A673 (cell line): ENCODE measurements around the gene COX5B. TPM values are rescaled to one million over a fixed set of nuclear protein-coding genes. Genes with fewer than 3 reads are reported as not detected.
"Not testable (repeated sequence)": the region's sequence is repeated elsewhere in the genome, so short reads cannot be mapped to it uniquely, and the experiment has no call there.

Source experiments
- BruUV-seq: library from RNA; stranded (reverse); fragments of 400-500 nt; replicated peaks from 2 replicates; lab custom pipeline; 2021; lab: Mats Ljungman, UMichigan
- CTCF ChIA-PET: fragments of 300-600 bp; sonication (Branson Sonifier 250); formaldehyde crosslinking; loops from one replicate; lab custom pipeline; 2022; ENCODE audit warnings: antibody characterized with exemption; lab: Charles Lee
- POLR2A ChIA-PET: fragments of 300-600 bp; sonication (Branson Sonifier 250); formaldehyde crosslinking; loops from one replicate; lab custom pipeline; 2022; ENCODE audit warnings: antibody characterized with exemption; ENCODE audit not compliant: low non-redundant PET; lab: Charles Lee
- DNase-seq: peaks from one replicate; pipeline ENCODE4 v3.0.0-alpha.2; 2015; ENCODE audit warnings: low spot score
- H3K27ac ChIP-seq: fragments of 200-600 bp; sonication (generic); 2 replicates; pipeline ENCODE4 v1.5.1; 2016; ENCODE audit warnings: mixed run types, low read depth, mild to moderate bottlenecking, mixed read lengths, antibody characterized with exemption, low read length; ENCODE audit not compliant: poor library complexity, severe bottlenecking
- H3K27me3 ChIP-seq: fragments of 200-600 bp; sonication (generic); replicated peaks from 2 replicates; pipeline ENCODE4 v1.6.1; 2017; ENCODE audit warnings: mixed run types, low read depth, mild to moderate bottlenecking, mixed read lengths, antibody characterized with exemption, low read length; ENCODE audit not compliant: insufficient read depth, poor library complexity
- H3K36me3 ChIP-seq: fragments of 200-600 bp; sonication (generic); 2 replicates; pipeline ENCODE4 v1.6.1; 2016; ENCODE audit warnings: mixed run types, mild to moderate bottlenecking, mixed read lengths, antibody characterized with exemption, low read length; ENCODE audit not compliant: insufficient read depth, poor library complexity, severe bottlenecking
- H3K4me1 ChIP-seq: fragments of 200-600 bp; sonication (generic); 2 replicates; pipeline ENCODE4 v1.6.1; 2017; ENCODE audit warnings: mixed run types, mild to moderate bottlenecking, mixed read lengths, antibody characterized with exemption, low read length; ENCODE audit not compliant: insufficient read depth, poor library complexity, severe bottlenecking
- H3K4me3 ChIP-seq: fragments of 200-600 bp; sonication (generic); 2 replicates; pipeline ENCODE4 v1.5.1; 2016; ENCODE audit warnings: low read depth, mixed run types, mild to moderate bottlenecking, mixed read lengths, low read length; ENCODE audit not compliant: poor library complexity, severe bottlenecking
- H3K9me3 ChIP-seq: fragments of 200-600 bp; sonication (generic); 2 replicates; pipeline ENCODE4 v1.6.1; 2016; ENCODE audit warnings: mixed run types, low read depth, mild to moderate bottlenecking, mixed read lengths, antibody characterized with exemption, low read length; ENCODE audit not compliant: poor library complexity, severe bottlenecking
- CTCF ChIP-seq: fragments of 300-800, 200-600 bp; sonication (generic); conservative IDR thresholded peaks from 2 replicates; pipeline ENCODE4 v1.5.1; 2017; ENCODE audit warnings: low read depth, mild to moderate bottlenecking, antibody characterized with exemption, low read length, moderate library complexity, mixed read lengths
- EZH2 ChIP-seq: fragments of 200-600 bp; sonication (generic); IDR thresholded peaks from 2 replicates; pipeline ENCODE4 v1.6.1; 2017; ENCODE audit warnings: borderline replicate concordance, low read depth, mild to moderate bottlenecking, mixed read lengths, antibody characterized with exemption, low read length; ENCODE audit not compliant: poor library complexity, severe bottlenecking
- intact Hi-C: fragments of 100-400 bp; cut with micrococcal nuclease; formaldehyde crosslinking; loops from one replicate; pipeline ENCODE4 v1.10.0; 2022; ENCODE audit not compliant: unreplicated experiment
- total RNA-seq: library from RNA; stranded (reverse); gene quantifications from 2 replicates; pipeline ENCODE4 v1.2.3, GENCODE V29; 2021

The COX5B gene
- total RNA-seq, 1 experiment from 2014 or later = 205 TPM

GRCh38 chr2:97676620-97677019 lies 30.8 kb downstream of the COX5B start:
- H3K27ac ChIP-seq = no peak overlapping the region
- BruUV-seq = no TSS peak
- DNase-seq = no peak
- intact Hi-C loops = no loop called here
- no peaks in the 10 kb centered on the region for H3K36me3 ChIP-seq
- POLR2A ChIA-PET = no interaction called here
- TF ChIP-seq EZH2 = no peak
- no peak for TF ChIP-seq CTCF
- CTCF ChIA-PET = no interaction called here
- H3K9me3 ChIP-seq = no peaks in the 10 kb centered on the region
- H3K4me1 ChIP-seq = no peaks in the 10 kb centered on the region
- H3K4me3 ChIP-seq = no peak overlapping the region
- H3K27me3 ChIP-seq = no peaks in the 10 kb centered on the region

DNA sequence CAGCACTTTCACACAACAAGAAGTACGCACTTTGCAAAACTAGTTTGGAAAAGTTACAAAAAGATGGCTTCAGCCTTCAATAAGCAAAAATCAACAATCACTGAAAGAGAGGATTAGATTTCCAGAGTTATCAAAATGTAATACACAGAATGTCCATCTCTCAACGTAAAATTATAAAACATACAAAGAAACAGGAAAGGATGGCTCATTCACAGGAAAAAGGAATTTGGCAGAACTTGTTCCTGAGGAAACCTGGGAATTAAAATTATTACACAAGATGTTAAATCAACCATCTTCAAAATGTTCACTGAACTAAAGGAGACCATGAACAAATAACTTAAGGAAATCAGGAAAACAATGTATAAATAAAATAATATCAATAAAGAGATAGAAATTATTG lies 31.6 kb downstream of the COX5B start:
- intact Hi-C loops = no loop called here
- no peak for DNase-seq
- Histone ChIP-seq H3K36me3 (no peaks in the 10 kb centered on the region), H3K9me3 (no peaks in the 10 kb centered on the region), H3K4me3 (no peak overlapping the region), H3K27me3 (no peaks in the 10 kb centered on the region), H3K27ac (no peak overlapping the region), H3K4me1 (no peaks in the 10 kb centered on the region)
- ChIA-PET POLR2A (interaction anchor here (0.6 kb wide), 1 partner anchor 18 kb away, joined by 3 read pairs; no protein-coding TSS in a partner anchor), CTCF (no interaction called here)
- TF ChIP-seq CTCF = no peak
- TF ChIP-seq EZH2 = no peak
- BruUV-seq = no TSS peak

DNA sequence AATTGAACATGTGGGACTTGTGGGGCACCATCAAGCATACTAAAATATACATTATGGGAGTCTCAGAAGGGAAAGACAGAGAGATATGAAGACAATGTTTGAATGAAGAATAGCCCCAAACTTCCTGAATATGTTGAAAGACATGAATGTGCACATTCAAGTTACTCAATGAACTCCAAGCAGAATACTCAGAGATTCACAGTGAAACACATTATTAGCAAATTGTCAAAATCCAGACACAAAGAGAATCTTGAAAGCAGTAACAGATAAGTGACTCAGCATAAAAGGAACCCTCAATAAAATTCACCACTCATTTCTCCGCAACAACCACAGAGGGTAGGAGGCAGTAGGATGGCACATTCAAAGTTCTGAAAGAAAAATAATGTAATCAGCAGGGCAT lies 32.4 kb downstream of the COX5B start:
- no TSS peak for BruUV-seq
- POLR2A ChIA-PET = no interaction called here
- CTCF ChIA-PET = no interaction called here

DNA sequence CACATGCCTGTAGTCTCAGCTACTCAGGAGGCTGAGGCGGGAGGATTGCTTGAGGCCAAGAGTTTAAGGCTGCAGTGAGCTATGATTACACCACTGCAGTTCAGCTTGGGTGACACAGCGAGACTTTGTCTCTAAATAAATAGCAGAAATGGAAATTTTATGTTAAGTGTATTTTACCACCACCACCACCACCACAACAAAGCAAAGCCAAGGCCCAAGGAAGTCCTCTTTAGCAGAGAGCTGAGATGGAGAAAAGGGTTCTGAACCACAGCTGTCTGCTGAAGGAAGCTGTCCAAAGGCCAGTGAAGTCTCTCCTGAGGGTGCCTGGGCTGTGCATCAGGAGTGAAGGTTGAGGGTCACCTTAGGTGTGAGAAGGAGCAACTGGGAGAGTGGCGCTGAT lies 41.4 kb downstream of the COX5B start:
- BruUV-seq, POLR2A ChIA-PET: not testable (repeated sequence)

More for the DNA sequence above, 32.4 kb downstream of the COX5B start:
- no peaks in the 10 kb centered on the region for H3K36me3 ChIP-seq
- no peak overlapping the region for H3K4me3 ChIP-seq
- TF ChIP-seq EZH2 (no peak), CTCF (no peak)
- no peak for DNase-seq
- intact Hi-C loops = no loop called here
- no peaks in the 10 kb centered on the region for H3K27me3 ChIP-seq
- H3K27ac ChIP-seq = no peak overlapping the region
- no peaks in the 10 kb centered on the region for H3K4me1 ChIP-seq
- H3K9me3 ChIP-seq = no peaks in the 10 kb centered on the region

More for the DNA sequence above, 41.4 kb downstream of the COX5B start:
- H3K4me3 ChIP-seq, DNase-seq, H3K36me3 ChIP-seq, CTCF ChIA-PET, H3K4me1 ChIP-seq, H3K9me3 ChIP-seq, H3K27me3 ChIP-seq, H3K27ac ChIP-seq, intact Hi-C loops: not testable (repeated sequence)
